CD4-positive, alpha-beta T cell treated with Interleukin-17A for 4 hours (primary cell): ENCODE results near the gene GMEB1.
"Not testable (repeated sequence)": the region's sequence is repeated elsewhere in the genome, so short reads cannot be mapped to it uniquely, and the experiment has no call there.

Experiments used
- DNase-seq: peaks from one replicate; pipeline ENCODE4 v3.0.0-alpha.2; 2020; ENCODE audit warnings: mixed read lengths

The GMEB1 gene, protein sequence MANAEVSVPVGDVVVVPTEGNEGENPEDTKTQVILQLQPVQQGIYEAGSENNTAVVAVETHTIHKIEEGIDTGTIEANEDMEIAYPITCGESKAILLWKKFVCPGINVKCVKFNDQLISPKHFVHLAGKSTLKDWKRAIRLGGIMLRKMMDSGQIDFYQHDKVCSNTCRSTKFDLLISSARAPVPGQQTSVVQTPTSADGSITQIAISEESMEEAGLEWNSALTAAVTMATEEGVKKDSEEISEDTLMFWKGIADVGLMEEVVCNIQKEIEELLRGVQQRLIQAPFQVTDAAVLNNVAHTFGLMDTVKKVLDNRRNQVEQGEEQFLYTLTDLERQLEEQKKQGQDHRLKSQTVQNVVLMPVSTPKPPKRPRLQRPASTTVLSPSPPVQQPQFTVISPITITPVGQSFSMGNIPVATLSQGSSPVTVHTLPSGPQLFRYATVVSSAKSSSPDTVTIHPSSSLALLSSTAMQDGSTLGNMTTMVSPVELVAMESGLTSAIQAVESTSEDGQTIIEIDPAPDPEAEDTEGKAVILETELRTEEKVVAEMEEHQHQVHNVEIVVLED

DNA sequence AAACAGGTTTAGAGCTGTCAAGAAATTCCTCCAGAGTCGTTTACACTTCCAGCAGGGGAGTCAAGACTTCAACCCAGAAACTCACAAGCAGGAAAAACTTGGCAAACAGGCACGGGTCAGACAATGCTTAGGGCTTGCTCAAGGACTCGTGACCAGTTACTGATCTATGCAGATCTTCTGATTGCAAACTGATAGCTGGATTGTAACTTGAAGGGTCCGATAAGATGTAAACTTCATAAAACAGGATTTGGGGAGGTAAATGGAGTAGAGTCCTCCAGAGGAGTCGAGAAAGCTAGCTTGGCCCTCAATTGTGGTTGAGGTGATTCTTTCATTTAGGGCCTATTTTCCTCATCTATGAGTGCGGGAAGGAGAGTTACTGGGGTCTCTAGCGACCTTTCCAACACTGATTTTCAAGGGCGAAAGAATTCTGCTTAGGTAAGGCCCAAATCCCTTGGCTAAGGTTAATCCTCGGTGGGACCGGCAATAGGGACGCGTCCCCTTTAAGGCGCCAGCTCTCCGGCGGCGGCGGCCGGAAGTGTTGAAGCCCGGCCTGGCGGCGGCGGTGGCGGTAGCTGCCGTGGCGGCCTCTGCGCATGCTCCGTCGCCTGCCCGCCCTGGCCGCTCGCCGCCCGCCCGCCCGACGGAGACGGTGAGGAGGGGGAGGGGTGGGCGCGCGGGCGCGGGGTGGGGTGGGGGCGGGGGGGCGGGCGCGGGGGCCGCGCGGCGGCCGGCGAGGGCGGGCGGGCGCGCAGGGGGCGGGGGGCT, at the start of gene GMEB1:
Gene GMEB1, plus strand, starts transcription at position 594 of the 765 bp plus-strand sequence. CDS start 14,829 bp downstream, outside the sequence.
- peak; percentile 88 for DNase-seq

DNA sequence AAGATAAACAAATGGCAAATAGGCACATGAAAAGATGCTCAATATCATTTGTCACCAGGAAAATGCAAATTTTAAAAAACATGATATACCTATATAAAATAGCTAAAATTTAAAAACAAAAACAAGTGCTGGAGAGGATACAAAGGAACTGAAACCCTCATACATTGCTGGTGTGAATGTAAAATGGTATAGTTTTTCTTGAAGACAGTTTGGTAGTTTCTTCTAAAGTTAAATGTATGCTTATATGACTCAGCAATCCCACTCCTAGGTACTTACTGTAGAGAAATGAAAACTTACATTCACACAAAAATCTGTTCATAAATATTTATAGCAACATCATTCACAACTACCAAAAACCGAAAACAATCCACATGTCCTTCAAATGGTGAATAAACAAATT, 36.9 kb upstream of the GMEB1 start:
- no peak for DNase-seq

DNA sequence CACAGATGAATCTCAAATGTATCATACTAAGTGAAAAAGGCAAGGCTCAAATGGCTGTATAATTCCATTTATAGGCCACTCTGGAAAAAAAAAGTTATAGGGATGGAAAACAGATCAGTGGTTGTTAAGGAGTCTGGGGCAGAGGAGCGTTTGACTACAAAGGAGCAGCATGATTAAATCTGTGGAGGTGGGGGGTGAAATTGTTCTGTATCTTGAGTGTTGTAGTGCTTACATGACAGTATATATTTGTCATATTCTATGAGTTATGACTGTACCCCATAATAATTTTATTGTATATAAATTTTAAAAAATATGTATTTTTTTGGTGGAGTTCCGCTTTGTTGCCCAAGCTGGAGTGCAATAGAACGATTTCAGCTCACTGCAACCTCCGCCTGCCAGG, 36.0 kb upstream of the GMEB1 start:
- DNase-seq: no peak

DNA sequence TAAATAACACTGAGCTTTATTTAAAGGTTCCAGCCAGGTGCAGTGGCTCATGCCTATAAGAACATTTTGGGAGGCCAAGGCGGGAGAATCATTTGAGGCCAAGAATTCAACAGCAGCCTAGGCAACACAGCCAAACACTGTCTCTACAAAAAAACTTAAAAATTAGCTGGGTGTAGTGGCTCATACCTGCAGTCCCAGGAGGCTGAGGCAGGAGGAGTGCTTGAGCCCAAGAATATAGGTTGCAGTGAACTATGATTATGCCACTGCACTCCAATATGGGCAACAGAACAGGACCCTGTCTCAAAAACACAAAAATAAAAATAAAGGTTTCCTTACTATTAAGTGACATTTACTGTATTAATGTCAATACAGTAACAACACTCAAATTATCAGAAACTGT, 27.8 kb upstream of the GMEB1 start:
- DNase-seq: peak; percentile 34

DNA sequence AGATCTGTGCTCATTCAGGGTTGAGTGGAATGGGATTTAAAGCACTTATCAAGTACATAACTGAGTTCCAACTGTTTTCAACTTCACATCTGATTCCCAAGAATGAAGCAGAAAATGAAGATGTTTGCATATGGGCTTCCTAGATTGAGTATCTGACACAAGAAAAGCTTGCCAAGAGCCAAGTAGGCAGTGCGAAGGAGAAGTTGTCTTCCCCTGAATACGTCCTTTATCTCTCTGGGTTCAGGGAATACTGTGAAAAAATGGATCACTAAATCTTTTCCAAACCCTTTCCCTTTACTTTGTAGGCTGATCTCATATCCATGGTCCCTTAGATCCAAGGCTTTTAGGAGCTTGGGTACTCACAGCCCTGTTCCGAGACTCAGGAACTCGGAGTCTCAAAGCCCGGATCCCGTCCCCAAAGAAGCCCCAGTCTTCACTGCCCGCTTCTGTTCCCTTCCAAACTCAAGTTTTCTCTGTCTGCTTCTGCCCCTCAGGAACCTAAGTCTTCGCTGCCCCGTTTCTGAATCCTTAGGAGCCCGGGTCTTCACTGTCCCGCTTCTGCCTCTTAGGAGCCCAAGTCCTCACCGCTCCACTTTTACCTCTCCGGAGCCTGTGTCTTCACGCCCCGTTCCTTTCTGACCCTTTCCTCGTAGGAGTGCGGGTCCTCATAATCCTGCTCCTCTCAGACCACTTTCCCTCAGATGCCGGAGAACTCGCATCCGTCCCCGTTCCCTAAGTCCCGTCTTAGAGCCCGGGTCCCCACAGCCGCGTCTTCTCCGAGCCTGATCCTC, 26.3 kb upstream of the GMEB1 start:
- no peak for DNase-seq

DNA sequence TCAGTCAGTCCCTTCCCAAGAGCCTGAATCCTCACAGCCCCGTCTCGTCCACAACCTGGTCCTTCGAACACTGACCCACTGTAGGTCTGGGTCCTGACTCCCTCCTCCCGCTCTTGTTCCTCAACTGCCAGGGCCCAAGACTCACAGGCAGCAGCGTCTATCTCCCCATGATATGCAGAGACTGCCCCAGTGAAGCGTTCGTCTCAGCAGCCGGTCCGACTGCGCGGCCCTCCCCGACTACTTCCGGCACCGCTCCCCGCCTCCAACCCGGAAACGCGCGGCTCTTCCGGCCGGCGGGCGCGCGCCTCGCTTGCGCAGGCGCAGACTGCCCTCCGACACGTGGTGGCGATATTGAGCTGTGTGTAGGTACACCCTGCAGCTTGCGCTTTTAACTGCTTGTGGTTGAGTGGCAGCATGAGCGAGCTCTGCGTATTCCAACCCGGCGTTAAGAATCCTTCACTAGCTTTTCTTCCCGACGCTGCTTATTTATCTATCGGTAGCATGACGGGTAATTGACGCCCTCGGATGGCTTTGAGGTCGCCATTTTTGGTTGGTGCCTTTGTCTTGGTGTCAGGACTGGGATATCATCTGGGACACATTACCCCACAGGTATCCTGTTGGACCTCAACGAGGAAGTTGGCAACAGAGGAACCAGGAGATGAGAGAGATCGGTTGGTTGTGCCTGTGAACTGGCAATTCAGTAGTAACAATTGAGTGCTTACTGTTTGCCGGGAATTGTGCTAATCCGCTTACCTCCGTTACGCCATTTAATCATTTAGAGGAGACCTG, 25.5 kb upstream of the GMEB1 start, which contains the start of gene TAF12:
Gene TAF12, minus strand, starts transcription at position 221 of the 789 bp plus-strand sequence. CDS start 20,986 bp downstream, outside the sequence.
- DNase-seq: peak; percentile 94

DNA sequence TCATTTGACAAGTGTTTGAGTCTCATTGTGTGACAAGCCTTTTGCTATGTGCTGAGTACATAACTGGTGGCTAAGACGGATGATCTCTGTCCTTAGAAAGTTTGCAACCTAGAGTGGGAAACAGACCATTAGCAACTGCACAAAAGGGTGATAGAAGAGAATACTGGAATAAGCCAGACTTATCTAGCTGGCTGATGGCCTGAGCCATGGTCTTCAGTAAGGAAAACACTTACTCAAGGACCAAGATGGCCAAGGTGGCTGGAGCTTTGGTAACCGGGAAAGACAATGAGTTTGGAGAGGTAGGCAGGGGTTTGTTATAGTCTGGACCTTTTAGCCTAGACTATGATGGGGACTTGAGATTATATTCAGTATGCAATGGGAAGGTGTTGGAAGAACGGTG, 24.1 kb upstream of the GMEB1 start:
- DNase-seq: no peak

DNA sequence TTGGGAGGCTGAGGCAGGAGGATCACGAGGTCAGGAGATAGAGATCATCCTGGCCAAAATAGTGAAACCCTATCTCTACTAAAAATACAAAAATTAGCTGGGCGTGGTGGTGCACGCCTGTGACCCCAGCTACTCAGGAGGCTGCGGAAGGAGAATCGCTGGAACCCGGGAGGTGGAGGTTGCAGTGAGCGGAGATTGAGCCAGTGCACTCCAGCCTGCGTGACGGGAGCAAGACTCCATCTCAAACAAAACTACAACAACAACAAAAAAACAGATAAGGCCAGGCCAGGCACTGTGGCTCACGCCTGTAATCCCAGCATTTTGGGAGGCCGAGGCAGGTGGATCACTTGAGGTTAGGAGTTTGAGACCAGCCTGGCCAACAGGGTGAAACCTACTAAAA, 23.2 kb upstream of the GMEB1 start:
- not testable (repeated sequence) for DNase-seq

DNA sequence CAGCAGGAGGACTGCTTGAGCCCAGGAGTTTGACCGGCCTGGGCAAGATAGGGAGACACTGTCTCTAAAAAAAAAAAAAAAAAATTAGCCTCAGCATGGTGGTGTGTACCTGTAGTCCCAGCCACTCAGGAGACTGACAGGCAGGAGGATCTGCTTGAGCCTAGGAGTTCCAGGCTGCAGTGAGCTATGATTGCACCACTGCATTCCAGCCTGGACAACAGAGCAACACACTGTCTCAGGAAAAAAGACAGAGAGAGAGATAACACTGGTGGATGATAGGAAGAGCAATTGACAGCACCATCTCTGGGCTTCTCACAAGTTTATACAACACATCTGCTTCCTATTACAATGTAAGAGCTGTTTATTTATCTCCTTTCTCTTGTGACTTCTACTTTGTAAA, 22.5 kb upstream of the GMEB1 start:
- DNase-seq: no peak

DNA sequence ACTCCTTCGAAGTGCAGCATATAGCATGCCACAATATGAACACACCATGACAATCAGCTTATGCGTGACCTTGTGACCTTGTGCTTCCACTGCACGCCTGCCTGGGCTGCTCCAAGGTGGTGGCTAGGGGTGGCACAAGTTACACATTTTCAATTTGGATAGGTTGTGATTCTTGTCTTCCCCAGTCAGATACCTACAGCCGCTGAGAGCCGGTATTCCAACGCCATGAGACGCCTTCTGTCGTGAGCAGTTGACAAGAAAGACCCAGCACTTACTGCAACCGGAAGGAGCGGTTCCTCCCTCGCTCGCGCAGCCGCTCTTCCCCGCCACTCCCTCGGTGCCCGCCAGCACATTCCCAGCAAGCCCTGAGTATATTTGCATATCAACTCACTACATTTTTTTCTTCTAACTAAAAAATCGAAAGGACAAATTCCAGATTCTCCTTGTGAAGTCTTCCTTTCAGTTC, 20.5 kb upstream of the GMEB1 start:
- DNase-seq: peak; percentile 91

DNA sequence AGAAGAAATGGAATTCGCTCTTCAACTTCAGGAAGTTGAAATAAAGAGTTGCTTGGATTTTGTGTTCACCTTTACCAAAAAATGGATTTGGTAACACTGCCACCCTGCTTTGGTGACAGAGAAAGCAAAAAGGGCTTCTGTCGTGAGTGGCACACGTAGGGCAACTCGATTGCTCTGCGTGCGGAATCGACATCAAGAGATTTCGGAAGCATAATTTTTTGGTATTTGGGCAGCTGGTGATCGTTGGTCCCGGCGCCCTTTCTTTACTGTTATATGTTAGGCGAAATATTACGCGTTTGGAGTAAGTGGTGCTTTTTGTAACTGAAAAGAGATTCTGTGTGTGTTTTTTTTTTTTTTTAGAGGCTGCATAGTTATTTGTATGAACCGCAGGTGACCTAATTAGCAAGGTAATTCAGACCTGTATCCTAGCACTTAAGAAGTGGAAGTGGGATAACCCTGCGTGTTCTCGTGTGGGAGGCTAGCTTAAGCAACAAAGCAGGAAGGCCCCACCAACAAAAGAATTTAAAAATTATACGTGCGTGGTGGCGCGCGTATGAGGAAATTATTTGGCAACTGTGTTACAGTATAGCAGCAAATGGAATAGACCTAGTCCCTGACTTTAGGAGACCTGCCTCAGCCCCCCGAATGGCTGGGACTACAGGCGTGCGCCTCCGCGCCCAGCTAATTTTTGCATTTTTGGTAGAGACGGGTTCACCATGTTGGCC, 19.9 kb upstream of the GMEB1 start, which contains the start of gene RNU11:
Gene RNU11, plus strand, starts transcription at position 127 of the 725 bp plus-strand sequence.
- peak; percentile 89 for DNase-seq

DNA sequence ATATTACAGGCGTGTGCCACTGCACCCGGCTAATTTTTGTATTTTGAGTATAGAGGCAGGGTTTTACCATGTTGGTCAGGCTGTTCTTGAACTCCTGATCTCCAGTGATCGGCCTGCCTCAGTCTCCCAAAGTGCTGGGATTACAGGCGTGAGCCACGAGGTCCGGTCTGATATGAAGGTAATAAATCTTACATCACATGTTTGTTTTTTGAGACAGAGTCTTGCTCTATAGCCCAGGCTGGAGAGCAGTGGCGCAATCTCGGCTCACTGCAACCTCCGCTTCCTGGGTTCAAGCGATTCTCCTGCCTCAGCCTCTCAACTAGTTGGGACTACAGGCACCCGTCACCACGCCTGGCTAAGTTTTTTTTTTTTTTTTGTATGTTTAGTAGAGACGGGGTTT, 15.5 kb upstream of the GMEB1 start:
- DNase-seq: not testable (repeated sequence)

DNA sequence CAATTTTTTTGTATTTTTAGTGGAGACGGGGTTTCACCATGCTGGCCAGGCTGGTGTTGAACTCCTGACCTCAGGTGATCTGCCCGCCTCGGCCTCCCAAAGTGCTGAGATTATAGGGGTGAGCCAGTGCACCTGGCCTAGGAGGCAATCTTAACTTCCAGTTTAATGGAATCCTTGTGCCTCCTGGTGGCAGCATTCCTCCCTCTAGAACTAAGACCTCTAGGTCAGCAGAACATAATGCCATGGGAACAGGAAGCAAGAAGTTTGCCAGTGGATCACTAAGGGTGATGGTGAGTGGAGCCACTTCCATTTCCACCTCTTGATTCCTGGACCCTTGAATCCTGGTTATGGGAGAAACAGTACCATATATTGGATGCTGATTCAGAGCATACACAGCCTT, 14.7 kb upstream of the GMEB1 start:
- DNase-seq: peak; percentile 40

DNA sequence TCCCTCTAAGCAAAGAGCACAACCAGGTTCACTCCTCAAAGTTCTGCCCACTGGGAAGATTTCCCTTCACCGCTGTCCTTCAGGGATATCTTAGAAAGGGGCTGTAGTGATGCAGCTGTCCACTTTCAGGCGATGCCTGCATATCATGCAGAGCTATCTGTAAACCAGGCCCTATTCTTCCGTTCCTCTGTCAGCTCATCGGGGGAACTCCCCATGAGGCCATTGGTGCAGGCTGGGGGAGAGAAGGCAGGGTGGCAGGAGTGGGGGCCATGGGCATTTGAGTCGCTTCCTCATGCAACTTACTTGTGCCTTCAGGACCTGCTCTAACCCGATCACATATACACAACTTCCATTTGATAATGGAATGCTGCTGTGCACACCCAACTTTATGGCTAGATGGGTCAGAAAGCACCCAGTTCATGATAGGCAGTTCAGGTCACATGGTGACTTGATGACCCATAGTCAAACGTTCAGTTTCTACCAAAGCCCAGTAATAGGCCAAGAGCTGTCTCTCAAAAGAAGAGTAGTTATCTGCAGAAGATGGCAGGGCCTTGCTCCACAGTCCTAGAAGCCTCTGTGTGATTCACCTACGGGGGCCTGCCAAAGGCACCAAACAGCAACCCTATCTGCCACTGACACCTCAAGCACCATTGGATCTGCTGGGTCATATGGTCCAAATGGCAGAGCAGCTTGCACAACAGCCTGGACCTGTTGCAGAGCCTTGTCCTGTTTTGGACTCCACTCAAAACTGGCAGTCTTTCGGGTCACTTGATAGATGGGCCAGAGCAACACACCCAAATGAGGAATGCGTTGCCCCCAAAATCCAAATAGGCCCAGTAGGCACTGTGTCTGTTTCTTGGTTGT, 12.9 kb upstream of the GMEB1 start:
- DNase-seq: not testable (repeated sequence)

DNA sequence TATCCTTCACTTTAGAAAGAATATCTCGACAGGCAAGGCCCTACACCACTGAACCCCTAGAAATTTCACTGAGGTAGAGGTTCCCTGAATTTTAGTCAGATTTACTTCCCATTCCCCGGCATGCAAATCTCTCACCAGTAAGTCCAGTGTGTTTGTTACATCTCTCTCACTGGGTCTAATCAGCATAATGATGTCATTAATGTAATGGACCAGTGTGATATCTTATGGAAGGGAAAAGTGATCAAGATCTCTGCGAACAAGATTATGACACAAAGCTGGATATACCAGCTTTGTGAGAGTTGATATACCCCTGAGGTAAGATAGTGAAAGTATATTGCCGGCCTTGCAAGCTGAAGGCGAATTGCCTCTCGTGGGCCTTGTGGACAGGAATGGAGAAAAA, 12.2 kb upstream of the GMEB1 start:
- DNase-seq: no peak

DNA sequence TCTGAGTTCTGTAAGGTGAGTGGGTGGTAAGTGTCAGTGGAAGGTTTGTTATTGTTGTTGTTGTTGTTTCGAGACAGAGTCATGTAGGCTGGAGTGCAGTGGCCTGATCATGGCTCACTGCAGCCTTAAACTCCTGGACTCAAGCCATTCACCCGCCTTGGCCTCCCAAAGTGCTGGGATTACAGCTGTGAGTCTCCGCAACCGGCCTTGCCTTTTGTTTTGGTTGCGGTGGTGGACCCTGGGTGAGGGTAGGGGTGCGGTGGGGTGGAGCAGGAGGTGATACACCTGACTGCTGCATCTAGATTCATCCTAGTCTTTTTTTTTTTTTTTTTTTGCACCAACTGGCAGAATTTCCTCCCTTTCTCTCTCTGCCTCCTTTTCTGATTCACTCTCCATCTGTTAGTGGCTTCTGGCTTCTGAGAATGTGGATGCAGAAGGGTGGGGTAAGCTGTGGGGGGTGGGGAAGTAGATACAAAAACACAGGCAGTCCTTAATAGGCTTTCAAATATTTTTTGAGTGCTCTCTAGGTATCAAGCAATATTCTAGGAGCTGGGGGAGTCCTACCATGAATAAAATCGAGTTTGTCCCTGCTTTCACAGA, 4.6 kb upstream of the GMEB1 start:
- no peak for DNase-seq

DNA sequence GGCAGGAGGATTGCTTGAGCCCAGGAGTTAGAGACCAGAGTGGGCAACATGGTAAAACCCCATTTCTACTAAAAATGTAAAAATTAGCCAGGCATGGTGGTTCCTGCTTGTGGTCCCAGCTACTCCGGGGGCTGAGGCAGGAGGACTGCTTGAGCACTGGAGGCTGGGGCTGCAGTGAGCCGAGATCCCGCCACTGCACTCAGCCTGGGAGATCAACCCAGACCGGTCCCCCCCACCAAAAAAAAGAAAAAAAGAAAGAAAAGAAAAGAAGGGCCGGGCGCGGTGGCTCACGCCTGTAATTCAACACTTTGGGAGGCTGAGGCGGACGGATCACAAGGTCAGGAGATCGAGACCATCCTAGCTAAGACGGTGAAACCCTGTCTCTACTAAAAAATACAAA, 1.8 kb upstream of the GMEB1 start:
- no peak for DNase-seq

DNA sequence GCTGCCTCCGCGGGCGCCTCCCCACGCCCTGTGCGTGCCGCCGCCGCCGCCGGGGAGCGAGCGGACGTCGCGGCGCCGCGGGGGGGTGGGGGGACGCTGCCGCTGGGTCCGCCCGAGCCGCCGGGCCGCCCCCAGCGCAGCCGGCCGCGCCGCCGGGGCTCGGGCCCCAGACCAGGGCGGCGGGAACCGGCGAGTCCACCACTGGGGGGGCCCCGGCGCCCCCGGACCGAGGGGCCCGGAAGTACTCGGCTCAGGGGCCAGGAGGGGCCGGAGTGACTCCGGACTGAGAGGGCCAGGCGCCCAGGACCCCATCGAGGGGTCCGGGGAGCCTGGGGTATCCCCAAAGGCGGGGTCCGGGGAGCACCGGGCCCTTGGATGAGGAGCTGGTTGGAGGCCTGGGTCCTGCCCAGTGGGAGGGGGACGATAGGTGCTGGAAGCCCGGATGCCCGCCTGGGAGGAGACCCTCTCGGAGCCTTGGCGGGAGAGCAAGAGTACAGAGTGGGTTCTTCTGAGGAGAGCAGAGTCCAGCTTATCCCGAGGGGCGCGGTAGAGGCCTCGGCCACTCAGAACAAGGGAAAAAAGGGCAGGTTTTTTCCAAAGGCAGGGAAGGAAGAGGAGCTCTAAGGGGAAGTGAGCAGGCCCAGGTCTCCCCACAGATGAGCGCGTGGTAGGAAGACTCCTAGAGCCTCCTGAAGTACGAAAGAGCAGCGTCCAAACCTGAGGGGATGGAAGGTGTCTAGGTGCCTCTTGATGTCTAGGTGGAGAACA, 556 bp downstream of the GMEB1 start:
- DNase-seq: peak; percentile 51
